Measurements from ENCODE around the gene IGSF21.
A peak's percentile ranks its signal among the peaks of the same experiment; 100 is the strongest.

IGSF21 gene

DNA sequence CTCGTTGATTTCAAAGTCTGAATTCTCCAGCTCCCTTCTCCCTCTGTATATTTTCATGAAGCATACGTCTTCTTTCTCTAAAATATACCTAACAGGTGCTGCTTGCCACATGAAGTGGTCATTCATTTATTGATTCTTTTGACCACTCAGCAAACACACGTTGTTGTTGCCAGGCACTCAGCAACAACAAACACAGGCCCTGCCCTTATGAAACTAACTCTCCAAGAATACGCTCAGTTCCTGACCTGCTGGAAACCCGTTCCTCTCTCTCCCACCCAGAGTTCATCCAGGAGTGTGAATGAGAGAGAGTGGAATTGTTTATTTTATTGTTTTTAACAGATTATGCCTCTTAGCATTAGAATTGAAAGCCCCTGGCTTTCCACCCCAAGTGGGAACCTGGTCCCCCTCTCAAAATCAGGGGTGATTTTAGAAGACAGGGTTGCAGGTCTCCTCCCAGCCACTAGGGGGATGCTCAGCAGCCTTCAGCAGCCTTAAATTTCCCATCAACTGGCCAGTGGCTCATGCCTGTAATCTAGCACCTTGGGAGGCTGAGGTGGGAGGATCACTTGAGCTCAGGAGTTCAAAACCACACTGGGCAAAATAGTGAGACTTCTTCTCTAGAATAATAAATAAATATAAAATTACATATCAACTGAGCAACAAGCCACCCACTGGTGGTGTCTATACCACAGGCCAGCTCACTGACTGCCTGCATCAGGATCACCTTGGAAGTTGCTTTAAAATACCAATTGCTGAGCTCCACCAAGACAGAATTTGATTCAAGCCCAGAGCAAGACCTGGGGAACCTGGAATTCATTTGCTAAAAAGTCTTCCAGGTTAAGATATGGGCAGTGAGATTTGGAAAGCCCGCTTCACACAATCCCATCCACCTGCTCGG, 192.1 kb downstream of the IGSF21 start:
- Mint-ChIP-seq H3K27me3 (ENCODE audit: low read depth, poor library complexity) (peaks cover 50% of the 10 kb centered on the region), H3K4me3 (no peak overlapping the region), H3K4me1 (peaks cover 10% of the 10 kb centered on the region), H3K27ac (no peak overlapping the region), H3K36me3 (ENCODE audit: low read depth) (no peaks in the 10 kb centered on the region), H3K9me3 (no peaks in the 10 kb centered on the region)
- peak; percentile 72 for TF ChIP-seq CTCF (IDR thresholded peaks at IDR 0.05)
- peak; percentile 34 for DNase-seq

- Mint-ChIP-seq H3K9me3 (no peaks in the 10 kb centered on the region), H3K27me3 (ENCODE audit: low read depth, poor library complexity) (peaks cover 44% of the 10 kb centered on the region), H3K4me3 (no peak overlapping the region), H3K27ac (no peak overlapping the region), H3K36me3 (ENCODE audit: low read depth) (no peaks in the 10 kb centered on the region), H3K4me1 (peaks cover 10% of the 10 kb centered on the region)
- no peak for TF ChIP-seq CTCF (IDR thresholded peaks at IDR 0.05)
- DNase-seq, result no peak
Observed at GRCh38 chr1:18300376-18300775, 192.8 kb downstream of the IGSF21 start.

DNA sequence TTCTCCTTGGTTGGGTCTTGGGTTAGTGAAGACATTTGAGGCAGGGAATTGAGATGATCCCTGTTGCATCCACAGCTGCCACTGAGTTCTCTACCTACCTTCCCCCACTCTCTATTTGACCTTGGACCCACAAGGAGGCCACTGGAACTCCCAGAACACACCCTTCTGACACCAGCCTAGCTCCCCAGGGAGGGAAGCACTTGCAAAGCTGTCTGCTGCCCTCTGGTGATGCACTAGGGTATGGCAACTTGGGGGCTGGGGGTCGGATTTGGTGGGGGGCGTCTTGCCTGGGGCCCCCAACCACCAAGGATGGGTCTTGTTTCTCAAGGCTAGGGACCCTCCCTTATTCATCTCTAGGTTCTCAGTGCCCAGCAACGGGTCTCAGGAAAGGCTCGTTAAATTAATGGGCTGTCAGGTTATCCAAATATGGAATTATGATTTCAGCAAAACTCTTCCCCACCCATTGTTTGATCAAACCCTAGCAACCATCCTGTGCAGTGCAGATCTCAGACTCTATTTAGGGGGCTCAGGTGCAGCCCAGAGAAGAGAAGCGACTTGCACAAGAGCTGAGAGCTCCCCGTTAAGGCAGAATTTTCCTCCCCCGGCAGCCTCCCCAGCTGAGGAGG, 195.3 kb downstream of the IGSF21 start:
- TF ChIP-seq CTCF (IDR thresholded peaks at IDR 0.05), result peak; percentile 54
- no peaks in the 10 kb centered on the region for H3K9me3 Mint-ChIP-seq
- no peak overlapping the region for H3K27ac Mint-ChIP-seq
- no peaks in the 10 kb centered on the region for H3K36me3 Mint-ChIP-seq (ENCODE audit: low read depth)
- peaks cover 25% of the 10 kb centered on the region for H3K27me3 Mint-ChIP-seq (ENCODE audit: low read depth, poor library complexity)
- H3K4me1 Mint-ChIP-seq, result peaks cover 10% of the 10 kb centered on the region
- no peak overlapping the region for H3K4me3 Mint-ChIP-seq
- peak; percentile 56 for DNase-seq

GRCh38 chr1:18304151-18304869, 196.7 kb downstream of the IGSF21 start:
- Mint-ChIP-seq H3K27ac (no peak overlapping the region), H3K4me1 (no peaks in the 10 kb centered on the region), H3K4me3 (no peak overlapping the region), H3K27me3 (ENCODE audit: low read depth, poor library complexity) (peaks cover 15% of the 10 kb centered on the region), H3K9me3 (no peaks in the 10 kb centered on the region), H3K36me3 (ENCODE audit: low read depth) (no peaks in the 10 kb centered on the region)
- no peak for TF ChIP-seq CTCF (IDR thresholded peaks at IDR 0.05)
- DNase-seq, result no peak

GRCh38 chr1:18305182-18305795, 197.7 kb downstream of the IGSF21 start:
- H3K4me1 Mint-ChIP-seq, result no peaks in the 10 kb centered on the region
- TF ChIP-seq CTCF (IDR thresholded peaks at IDR 0.05), result no peak
- no peak overlapping the region for H3K27ac Mint-ChIP-seq
- DNase-seq, result no peak
- H3K4me3 Mint-ChIP-seq, result no peak overlapping the region
- H3K9me3 Mint-ChIP-seq, result no peaks in the 10 kb centered on the region
- no peaks in the 10 kb centered on the region for H3K36me3 Mint-ChIP-seq (ENCODE audit: low read depth)
- peaks cover 11% of the 10 kb centered on the region for H3K27me3 Mint-ChIP-seq (ENCODE audit: low read depth, poor library complexity)

Measured in nephron progenitor cell (in vitro differentiated cells).